Measurements from ENCODE around the gene SLF1. TPM values are rescaled to one million over a fixed set of nuclear protein-coding genes. Genes with fewer than 3 reads are reported as not detected.
"Not testable (repeated sequence)": the region's sequence is repeated elsewhere in the genome, so short reads cannot be mapped to it uniquely, and the experiment has no call there.

SLF1 gene
- 11.3 and 19.6 TPM in 2 replicates for total RNA-seq

- DNase-seq, result peak; percentile 92
Observed at GRCh38 chr5:94618493-94619328, at the start of gene SLF1, which contains the start of gene KIAA0825. TSS of gene SLF1 (plus strand) at chr5:94618669. CDS start at chr5:94628811, 10,142 bp downstream. TSS of gene KIAA0825 (minus strand) at chr5:94618604. CDS start at chr5:94537126, 81,478 bp downstream.

- no peak for DNase-seq
Observed at GRCh38 chr5:94571415-94571814, 47.1 kb upstream of the SLF1 start.

- not testable (repeated sequence) for DNase-seq
Observed at GRCh38 chr5:94573349-94573748, 45.1 kb upstream of the SLF1 start.

- DNase-seq, result no peak
Observed at GRCh38 chr5:94575196-94575595, 43.3 kb upstream of the SLF1 start.

GRCh38 chr5:94577466-94578245 is 40.8 kb upstream of the SLF1 start:
- DNase-seq, result no peak

GRCh38 chr5:94595281-94595840 is 23.1 kb upstream of the SLF1 start:
- DNase-seq, result no peak

GRCh38 chr5:94613583-94613982 is 4.9 kb upstream of the SLF1 start:
- peak; percentile 68 for DNase-seq

- DNase-seq, result no peak
Observed at GRCh38 chr5:94614156-94614805, 4.2 kb upstream of the SLF1 start.

- DNase-seq, result no peak
Observed at GRCh38 chr5:94615862-94616261, 2.6 kb upstream of the SLF1 start.

GRCh38 chr5:94618029-94618492 is 408 bp upstream of the SLF1 start:
- DNase-seq, result peak; percentile 71

- DNase-seq, result no peak
Observed at GRCh38 chr5:94620256-94620655, 1.8 kb downstream of the SLF1 start.

- no peak for DNase-seq
Observed at GRCh38 chr5:94621763-94622162, 3.3 kb downstream of the SLF1 start.

- no peak for DNase-seq
Observed at GRCh38 chr5:94623011-94623410, 4.5 kb downstream of the SLF1 start.

- DNase-seq, result no peak
Observed at GRCh38 chr5:94623877-94624276, 5.4 kb downstream of the SLF1 start.

GRCh38 chr5:94627191-94627590 is 8.7 kb downstream of the SLF1 start:
- no peak for DNase-seq

- DNase-seq, result peak; percentile 13
Observed at GRCh38 chr5:94632024-94632423, 13.6 kb downstream of the SLF1 start.

- no peak for DNase-seq
Observed at GRCh38 chr5:94640176-94640575, 21.7 kb downstream of the SLF1 start.

GRCh38 chr5:94645053-94645452 is 26.6 kb downstream of the SLF1 start:
- no peak for DNase-seq

GRCh38 chr5:94646758-94647157 is 28.3 kb downstream of the SLF1 start:
- no peak for DNase-seq

GRCh38 chr5:94649874-94650273 is 31.4 kb downstream of the SLF1 start:
- DNase-seq, result no peak

- no peak for DNase-seq
Observed at GRCh38 chr5:94658272-94658671, 39.8 kb downstream of the SLF1 start.

GRCh38 chr5:94660506-94660905 is 42.0 kb downstream of the SLF1 start:
- DNase-seq, result no peak

- DNase-seq, result no peak
Observed at GRCh38 chr5:94661086-94661485, 42.6 kb downstream of the SLF1 start.

All from dermis blood vessel endothelial cell (primary cell).